ENCODE results near the gene RPS25.
"Not testable (repeated sequence)": the region's sequence is repeated elsewhere in the genome, so short reads cannot be mapped to it uniquely, and the experiment has no call there.

The RPS25 gene

GRCh38 chr11:119038884-119039283 lies 20.7 kb upstream of the RPS25 start:
- DNase-seq = no peak

GRCh38 chr11:119034813-119035212 lies 16.7 kb upstream of the RPS25 start:
- DNase-seq = no peak

DNA sequence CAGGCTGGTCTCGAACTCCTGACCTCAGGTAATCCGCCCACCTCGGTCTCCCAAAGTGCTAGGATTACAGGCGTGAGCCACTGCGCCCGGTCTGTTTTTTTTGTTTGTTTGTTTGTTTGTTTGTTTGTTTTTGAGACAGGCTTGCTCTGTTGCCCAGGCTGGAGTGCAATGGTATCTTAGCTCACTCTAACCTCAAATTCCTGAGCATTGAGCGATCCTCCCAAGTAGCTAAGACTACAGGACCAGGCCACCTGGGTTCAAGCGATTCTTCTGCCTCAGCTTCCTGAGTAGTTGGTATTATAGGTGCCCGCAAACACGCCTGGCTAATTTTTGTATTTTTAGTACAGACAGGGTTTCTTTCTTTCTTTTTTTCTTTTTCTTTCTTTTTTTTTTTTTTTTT lies 15.3 kb upstream of the RPS25 start:
- not testable (repeated sequence) for DNase-seq

- no peak for DNase-seq
Observed at GRCh38 chr11:119031912-119032280, 13.8 kb upstream of the RPS25 start.

DNA sequence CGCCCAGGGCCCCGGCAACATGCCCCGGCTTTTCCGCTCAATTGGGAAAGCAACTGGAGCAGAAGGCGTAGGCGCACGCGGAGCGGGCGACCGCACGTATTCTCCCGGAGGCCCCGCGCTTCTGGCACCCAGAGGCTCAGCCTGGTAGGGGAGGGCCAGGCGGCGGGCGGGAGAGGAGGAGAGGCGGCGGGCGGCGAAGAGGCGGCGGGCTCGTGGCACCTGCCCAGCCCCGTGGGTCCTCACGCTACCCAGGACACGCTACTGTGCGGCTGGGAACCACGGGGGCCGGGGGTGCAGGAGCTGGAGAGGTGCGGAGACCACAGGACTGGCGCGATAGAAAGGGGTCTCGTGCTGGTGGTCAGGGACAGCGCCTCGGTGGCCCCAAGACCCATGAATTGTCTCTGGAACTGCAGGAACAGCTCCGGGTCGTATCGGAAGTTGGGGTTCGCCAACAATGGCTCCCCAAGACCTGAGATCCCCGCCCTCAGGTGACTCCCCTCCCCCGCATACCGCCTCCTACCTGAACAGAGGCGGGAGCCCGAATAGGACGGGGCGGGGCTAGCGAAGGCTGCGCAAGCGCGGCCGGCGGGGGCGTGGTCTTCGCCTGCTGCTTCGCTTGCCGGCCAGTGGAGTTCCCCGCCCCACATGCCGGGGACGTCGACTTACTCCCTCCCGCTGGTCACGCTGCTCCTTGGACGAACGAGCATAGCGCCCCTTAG lies 12.3 kb upstream of the RPS25 start, which contains the start of gene SLC37A4:
SLC37A4 (minus strand) TSS at position 549 of the 719 bp plus-strand sequence.
- DNase-seq = peak; percentile 97

GRCh38 chr11:119030029-119030328 lies 11.8 kb upstream of the RPS25 start:
- no peak for DNase-seq

DNA sequence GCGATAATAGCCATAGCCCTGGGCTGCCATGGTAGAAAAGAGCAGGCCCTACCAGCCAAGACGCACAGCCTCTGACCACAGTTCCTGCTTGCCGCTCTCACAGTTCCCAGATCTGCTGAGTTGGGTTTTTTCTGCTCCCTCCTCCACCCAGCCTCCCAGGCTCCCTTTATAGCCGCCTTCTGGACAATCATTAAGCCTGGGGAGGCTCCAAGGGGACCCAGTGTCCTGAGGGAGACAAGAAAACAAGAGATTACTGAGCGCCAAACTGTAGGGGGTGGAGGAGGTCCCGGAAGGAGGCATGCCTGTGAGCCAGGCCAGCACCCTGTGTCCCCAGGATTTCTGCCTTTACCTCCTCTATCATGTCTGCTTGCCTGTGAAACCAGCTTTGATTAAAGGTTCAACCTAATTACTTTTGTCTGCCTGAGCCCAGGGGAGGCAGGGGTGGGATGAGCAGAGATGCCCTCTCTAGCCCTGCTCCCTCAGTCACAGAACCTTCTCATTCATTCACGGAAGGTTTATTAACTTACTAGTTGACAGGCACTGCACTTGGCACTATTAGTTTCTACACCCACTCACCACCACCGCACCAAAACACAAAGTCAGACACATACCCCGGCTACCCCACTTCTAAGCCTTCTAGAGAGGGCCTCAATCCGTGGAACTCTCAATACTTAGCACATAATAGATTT lies 11.3 kb upstream of the RPS25 start:
- DNase-seq = peak in 1 of 2 experiments; percentile 50

GRCh38 chr11:119029069-119029339 lies 10.9 kb upstream of the RPS25 start:
- DNase-seq = no peak

- DNase-seq = no peak
Observed at GRCh38 chr11:119028346-119029068, 10.4 kb upstream of the RPS25 start.

DNA sequence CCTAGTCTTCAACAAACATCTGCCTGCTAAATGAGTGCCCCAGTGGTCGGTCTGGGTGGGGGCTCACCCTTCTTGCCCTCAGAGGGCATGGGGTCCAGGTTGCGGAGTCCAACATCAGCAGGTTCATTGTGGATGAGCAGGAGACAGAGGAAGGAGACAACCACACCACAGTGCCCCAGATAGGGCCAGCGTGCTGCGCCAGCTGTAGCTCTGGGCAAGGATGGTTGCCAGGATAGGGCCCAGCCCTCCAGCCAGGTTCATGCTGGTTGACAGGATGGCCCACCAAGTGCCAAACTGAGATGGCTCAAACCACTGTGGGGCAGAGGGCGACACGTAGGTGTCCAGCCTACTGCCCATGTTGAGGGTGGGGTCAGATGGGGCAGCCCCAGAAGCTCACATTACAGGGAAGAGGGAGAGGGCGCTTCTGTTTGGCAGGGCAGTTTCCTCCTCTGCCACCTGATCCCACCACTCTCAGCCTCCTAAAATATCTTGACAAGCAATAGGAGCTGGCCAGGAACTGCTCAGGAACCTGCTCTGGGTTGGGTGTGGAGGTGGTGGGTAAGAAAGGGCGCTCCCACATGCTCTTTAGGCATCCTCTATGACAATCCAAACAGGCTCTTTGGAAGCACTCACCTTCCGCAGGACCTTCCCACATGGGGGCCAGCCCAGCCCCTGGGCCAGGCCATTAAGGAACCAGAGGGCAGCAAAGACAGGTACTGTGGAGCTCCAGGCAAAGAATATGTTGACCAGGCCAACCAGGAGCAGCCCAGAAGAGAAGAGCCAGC lies 9.6 kb upstream of the RPS25 start:
- no peak for DNase-seq

GRCh38 chr11:119026970-119027369 lies 8.8 kb upstream of the RPS25 start:
- DNase-seq = no peak

DNA sequence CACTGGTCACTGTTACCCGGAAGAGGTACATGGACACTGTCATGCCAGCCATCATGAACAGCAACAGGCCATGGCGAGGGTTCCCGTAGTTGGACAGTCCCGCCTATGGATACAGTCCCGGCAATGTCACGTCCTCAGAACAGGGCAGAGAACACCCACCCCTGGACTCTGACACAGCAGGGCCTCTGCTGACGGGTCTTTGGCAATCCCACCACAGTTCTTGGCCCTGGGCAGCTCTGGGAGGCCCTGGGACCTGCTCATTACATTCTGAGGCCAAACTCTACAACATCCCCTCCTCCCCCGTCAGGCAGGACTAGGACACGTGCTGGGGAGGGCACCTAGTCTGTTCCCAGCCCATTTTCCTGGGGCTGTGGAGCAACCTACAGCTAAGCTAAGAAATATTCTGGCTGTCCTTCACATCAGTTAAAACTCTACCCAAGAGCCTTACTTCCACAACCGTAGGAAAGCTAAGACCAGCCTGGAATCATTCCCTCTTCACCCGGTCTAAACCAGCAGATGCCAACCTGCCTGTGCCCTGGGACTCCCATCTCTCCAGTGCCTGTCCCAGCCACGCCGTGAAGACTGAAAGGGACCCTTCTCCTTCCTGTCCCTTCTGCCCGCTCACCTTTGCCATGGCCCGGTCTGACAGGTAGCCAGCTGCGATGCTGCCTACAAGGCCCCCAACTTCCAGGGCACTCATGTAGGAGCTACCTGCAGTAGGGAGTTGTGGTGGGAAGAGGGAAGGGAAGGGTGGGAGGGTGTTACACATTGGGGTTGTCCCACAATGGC lies 8.0 kb upstream of the RPS25 start:
- DNase-seq = no peak

- no peak for DNase-seq
Observed at GRCh38 chr11:119025541-119025940, 7.4 kb upstream of the RPS25 start.

DNA sequence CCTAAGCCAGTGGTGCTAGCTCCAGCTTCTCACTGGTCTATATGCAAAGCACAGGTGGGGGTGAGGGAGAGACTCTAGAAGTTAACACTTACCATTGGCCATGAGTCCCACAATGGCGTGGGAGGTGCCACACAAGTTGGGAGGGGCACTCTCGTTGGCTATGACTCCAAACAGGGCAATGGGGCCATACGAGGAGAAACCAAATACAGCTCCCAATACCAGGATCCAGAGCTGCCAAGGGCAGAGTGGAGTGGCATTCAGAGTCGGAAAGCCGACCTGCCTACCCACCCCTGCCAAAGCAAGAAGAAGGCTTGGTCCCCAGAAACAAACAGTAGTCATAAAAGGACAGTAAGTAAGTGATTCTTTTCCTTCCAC lies 6.9 kb upstream of the RPS25 start:
- no peak for DNase-seq

GRCh38 chr11:119024430-119025098 lies 6.4 kb upstream of the RPS25 start:
- DNase-seq = no peak

DNA sequence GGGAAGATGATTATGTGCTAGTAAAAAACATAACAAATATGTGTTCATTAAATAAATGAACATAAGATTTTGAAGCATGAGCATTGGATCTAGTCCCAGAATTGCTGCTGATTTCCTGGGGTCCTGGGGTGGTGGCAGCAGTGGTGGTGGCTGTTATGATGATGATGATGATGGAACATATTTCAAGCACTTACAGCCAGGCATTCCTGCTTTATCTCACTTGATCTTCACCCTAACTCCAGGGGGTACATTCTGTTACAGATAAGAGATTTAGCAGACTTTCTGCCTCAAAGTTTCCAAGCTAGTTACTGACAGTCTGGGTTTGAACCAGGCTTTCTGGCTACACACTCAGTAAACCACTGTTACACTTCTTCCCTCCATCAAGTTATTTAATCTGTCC lies 5.6 kb upstream of the RPS25 start:
- no peak for DNase-seq

- DNase-seq = no peak
Observed at GRCh38 chr11:119021631-119022030, 3.5 kb upstream of the RPS25 start.

DNA sequence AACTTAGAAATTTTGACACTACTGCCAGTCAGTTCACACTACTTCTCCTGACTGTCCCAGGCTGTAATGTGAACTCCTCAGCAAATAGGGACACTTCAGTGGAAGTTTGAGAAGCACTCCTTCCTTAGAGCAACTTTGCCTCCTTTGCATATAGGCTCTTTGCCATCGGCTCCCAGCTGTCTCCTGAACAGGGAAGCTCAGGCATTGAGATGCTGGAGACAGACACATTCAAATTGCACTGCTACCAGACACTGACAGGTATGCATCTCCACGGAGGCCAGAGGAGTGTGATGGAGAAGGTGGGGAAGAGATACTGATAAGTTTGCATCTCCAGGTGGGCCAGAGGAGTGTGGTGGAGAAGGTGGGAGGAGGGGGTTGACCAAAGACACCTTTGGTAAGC lies 1.9 kb upstream of the RPS25 start:
- no peak for DNase-seq

DNA sequence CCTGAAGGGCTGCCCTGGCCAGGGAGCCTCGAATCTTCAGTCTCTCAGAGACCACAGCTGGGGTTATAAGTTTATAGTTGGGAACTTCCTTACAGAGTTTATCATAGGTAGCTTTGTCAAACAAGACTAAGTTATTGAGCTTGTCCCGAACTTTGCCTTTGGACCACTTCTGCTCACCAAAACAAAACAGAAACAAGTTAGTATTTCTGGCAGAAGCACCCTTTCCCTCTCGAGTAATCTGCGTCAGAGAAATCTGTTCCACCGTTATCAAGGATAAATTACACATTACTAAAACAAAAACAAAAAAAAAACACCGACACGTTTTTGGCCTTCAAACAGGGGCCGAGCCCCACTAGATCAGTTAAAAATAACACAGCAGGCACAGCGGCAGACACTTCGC lies 766 bp downstream of the RPS25 start:
- DNase-seq = not testable (repeated sequence)

DNA sequence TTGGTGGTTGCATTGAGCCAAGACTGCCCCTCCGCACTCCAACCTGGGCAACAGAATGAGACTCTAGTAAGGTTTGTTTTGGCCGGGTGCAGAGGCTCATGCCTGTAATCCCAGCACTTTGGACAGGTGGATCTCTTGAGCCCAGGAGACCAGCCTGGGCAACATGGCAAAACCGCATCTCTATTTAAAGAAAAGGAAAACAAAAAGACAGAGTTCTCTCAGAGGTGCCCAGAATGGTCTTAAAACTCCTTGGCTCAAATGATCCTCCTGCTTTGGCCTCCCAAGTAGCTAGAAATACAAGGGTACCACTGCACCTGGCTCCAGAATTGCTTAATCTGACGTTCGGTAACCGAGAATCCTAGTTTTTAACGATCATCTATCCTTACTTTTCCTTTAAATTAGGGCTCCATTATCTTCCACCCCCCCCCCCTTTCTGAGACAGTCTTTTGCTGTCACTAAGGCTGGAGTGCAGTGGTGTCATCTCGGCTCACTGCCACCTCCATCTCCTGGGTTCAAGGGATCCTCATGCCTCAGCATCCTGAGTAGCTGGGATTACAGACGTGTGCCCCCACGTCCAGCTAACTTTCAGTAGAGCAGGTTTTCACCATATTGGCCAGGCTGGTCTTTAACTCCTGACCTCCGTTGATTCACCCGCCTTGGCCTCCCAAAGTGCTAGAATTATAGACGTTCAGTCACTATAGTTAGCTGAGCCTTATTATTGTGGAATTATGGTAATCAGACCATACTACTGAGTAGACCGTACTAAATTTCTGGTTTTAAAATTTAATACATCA lies 1.7 kb downstream of the RPS25 start:
- DNase-seq = no peak

GRCh38 chr11:119015054-119015611 lies 3.0 kb downstream of the RPS25 start:
- DNase-seq = no peak

Data from AML-193 (cell line).